GF-D8 (cell line): ENCODE data around the gene PIK3C2G.

Source experiments
- DNase-seq: peaks from one replicate; lab custom pipeline; 2025; lab: John Stamatoyannopoulos, UW

The PIK3C2G gene

GRCh38 chr12:18415227-18415626, 153.9 kb downstream of the PIK3C2G start:
- no peak for DNase-seq

GRCh38 chr12:18416412-18416811, 155.1 kb downstream of the PIK3C2G start:
- no peak for DNase-seq

GRCh38 chr12:18419311-18419710, 158.0 kb downstream of the PIK3C2G start:
- no peak for DNase-seq

GRCh38 chr12:18421867-18422266, 160.5 kb downstream of the PIK3C2G start:
- DNase-seq = no peak

- DNase-seq = no peak
These were observed 161.6 kb downstream of the PIK3C2G start for GRCh38 chr12:18422871-18423270.

GRCh38 chr12:18424857-18425256, 163.5 kb downstream of the PIK3C2G start:
- no peak for DNase-seq

GRCh38 chr12:18427520-18427919, 166.2 kb downstream of the PIK3C2G start:
- DNase-seq = no peak

GRCh38 chr12:18428416-18428815, 167.1 kb downstream of the PIK3C2G start:
- DNase-seq = no peak

GRCh38 chr12:18429366-18429765, 168.0 kb downstream of the PIK3C2G start:
- no peak for DNase-seq

GRCh38 chr12:18430425-18431048, 169.2 kb downstream of the PIK3C2G start:
- no peak for DNase-seq

GRCh38 chr12:18431771-18432170, 170.5 kb downstream of the PIK3C2G start:
- DNase-seq = no peak

- no peak for DNase-seq
These were observed 170.9 kb downstream of the PIK3C2G start for GRCh38 chr12:18432206-18432605.

- no peak for DNase-seq
These were observed 174.9 kb downstream of the PIK3C2G start for GRCh38 chr12:18436170-18436569.

- no peak for DNase-seq
These were observed 178.2 kb downstream of the PIK3C2G start for GRCh38 chr12:18439541-18439940.

- DNase-seq = no peak
These were observed 182.6 kb downstream of the PIK3C2G start for GRCh38 chr12:18443768-18444437.

- no peak for DNase-seq
These were observed 184.8 kb downstream of the PIK3C2G start for GRCh38 chr12:18446061-18446644.

- DNase-seq = no peak
These were observed 193.0 kb downstream of the PIK3C2G start for GRCh38 chr12:18454330-18454729.

- DNase-seq = no peak
These were observed 195.0 kb downstream of the PIK3C2G start for GRCh38 chr12:18456344-18456743.

- no peak for DNase-seq
These were observed 196.0 kb downstream of the PIK3C2G start for GRCh38 chr12:18457362-18457761.

GRCh38 chr12:18461758-18462157, 200.4 kb downstream of the PIK3C2G start:
- DNase-seq = no peak

- DNase-seq = no peak
These were observed 201.1 kb downstream of the PIK3C2G start for GRCh38 chr12:18462442-18462841.

- DNase-seq = no peak
These were observed 206.4 kb downstream of the PIK3C2G start for GRCh38 chr12:18467620-18468245.
